Measurements from ENCODE around the gene VEGFA. TPM values are rescaled to one million over a fixed set of nuclear protein-coding genes. Genes with fewer than 3 reads are reported as not detected.

VEGFA gene
- total RNA-seq, 2 donors from 2014 or later: 113 to 216 TPM

GRCh38 chr6:43743682-43744381 lies 26.2 kb upstream of the VEGFA start:
- no peak overlapping the region for H3K9ac ChIP-seq (ENCODE audit: low read depth in 2 of 2, low read length in 2 of 2)
- TF ChIP-seq CTCF (IDR thresholded peaks at IDR 0.05): no peak
- DNase-seq: no peak
- no peaks in the 10 kb centered on the region for H3K9me3 ChIP-seq
- no peaks in the 10 kb centered on the region for H3K36me3 ChIP-seq
- H3K4me3 ChIP-seq: no peak overlapping the region
- intact Hi-C loops (cut with DNase I): no loop called here
- no peaks in the 10 kb centered on the region for H3K27me3 ChIP-seq
- H3K27ac ChIP-seq: no peak overlapping the region
- H3K4me1 ChIP-seq: no peaks in the 10 kb centered on the region

GRCh38 chr6:43744491-43744890 lies 25.5 kb upstream of the VEGFA start:
- no peaks in the 10 kb centered on the region for H3K4me1 ChIP-seq
- intact Hi-C loops (cut with DNase I): no loop called here
- no peaks in the 10 kb centered on the region for H3K9me3 ChIP-seq
- no peak for TF ChIP-seq CTCF (IDR thresholded peaks at IDR 0.05)
- no peaks in the 10 kb centered on the region for H3K36me3 ChIP-seq
- no peaks in the 10 kb centered on the region for H3K27me3 ChIP-seq
- no peak for DNase-seq
- no peak overlapping the region for H3K9ac ChIP-seq (ENCODE audit: low read depth in 2 of 2, low read length in 2 of 2)
- H3K4me3 ChIP-seq: no peak overlapping the region
- H3K27ac ChIP-seq: no peak overlapping the region

GRCh38 chr6:43744931-43745727 lies 24.9 kb upstream of the VEGFA start:
- Histone ChIP-seq H3K9ac (ENCODE audit: low read depth in 2 of 2, low read length in 2 of 2) (no peak overlapping the region), H3K27me3 (no peaks in the 10 kb centered on the region), H3K27ac (no peak overlapping the region), H3K4me3 (no peak overlapping the region), H3K36me3 (no peaks in the 10 kb centered on the region), H3K4me1 (no peaks in the 10 kb centered on the region), H3K9me3 (no peaks in the 10 kb centered on the region)
- TF ChIP-seq CTCF (IDR thresholded peaks at IDR 0.05): no peak
- no peak for DNase-seq
- intact Hi-C loops (cut with DNase I): no loop called here

GRCh38 chr6:43746071-43746470 lies 23.9 kb upstream of the VEGFA start:
- Histone ChIP-seq H3K27me3 (no peaks in the 10 kb centered on the region), H3K9ac (ENCODE audit: low read depth in 2 of 2, low read length in 2 of 2) (no peak overlapping the region), H3K36me3 (no peaks in the 10 kb centered on the region), H3K9me3 (no peaks in the 10 kb centered on the region), H3K4me1 (no peaks in the 10 kb centered on the region), H3K4me3 (no peak overlapping the region), H3K27ac (no peak overlapping the region)
- DNase-seq: no peak
- no peak for TF ChIP-seq CTCF (IDR thresholded peaks at IDR 0.05)
- intact Hi-C loops (cut with DNase I): no loop called here

- Histone ChIP-seq H3K4me3 (no peak overlapping the region), H3K9me3 (no peaks in the 10 kb centered on the region), H3K4me1 (no peaks in the 10 kb centered on the region), H3K36me3 (no peaks in the 10 kb centered on the region), H3K27me3 (no peaks in the 10 kb centered on the region), H3K27ac (no peak overlapping the region), H3K9ac (ENCODE audit: low read depth in 2 of 2, low read length in 2 of 2) (no peak overlapping the region)
- intact Hi-C loops (cut with DNase I): no loop called here
- TF ChIP-seq CTCF (IDR thresholded peaks at IDR 0.05): no peak
- DNase-seq: no peak
Measured at GRCh38 chr6:43746613-43747102, 23.4 kb upstream of the VEGFA start.

All from colonic mucosa (tissue), 4 donors.